ENCODE measurements around the gene RAI14.

DNA sequence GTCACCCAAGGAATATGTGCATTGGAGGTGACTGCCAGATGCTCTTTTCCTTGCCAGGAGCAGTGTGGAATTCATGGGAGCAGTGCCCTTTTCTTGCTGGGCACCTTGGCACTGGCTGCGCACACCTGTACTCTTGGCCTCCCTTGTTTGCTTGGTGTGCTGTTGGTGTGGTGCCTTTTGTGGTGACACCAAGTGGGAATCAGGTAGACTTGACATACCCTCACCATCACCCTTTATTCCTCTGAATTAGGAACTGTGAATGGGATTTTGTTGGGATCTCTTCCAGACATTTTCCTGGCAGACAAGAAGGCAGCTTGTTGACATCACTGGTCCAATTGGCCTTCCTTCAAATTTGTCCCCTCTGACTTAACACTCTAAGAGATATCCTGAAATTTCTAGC is 82.3 kb downstream of the RAI14 start:
- TF ChIP-seq, protein P1, sequence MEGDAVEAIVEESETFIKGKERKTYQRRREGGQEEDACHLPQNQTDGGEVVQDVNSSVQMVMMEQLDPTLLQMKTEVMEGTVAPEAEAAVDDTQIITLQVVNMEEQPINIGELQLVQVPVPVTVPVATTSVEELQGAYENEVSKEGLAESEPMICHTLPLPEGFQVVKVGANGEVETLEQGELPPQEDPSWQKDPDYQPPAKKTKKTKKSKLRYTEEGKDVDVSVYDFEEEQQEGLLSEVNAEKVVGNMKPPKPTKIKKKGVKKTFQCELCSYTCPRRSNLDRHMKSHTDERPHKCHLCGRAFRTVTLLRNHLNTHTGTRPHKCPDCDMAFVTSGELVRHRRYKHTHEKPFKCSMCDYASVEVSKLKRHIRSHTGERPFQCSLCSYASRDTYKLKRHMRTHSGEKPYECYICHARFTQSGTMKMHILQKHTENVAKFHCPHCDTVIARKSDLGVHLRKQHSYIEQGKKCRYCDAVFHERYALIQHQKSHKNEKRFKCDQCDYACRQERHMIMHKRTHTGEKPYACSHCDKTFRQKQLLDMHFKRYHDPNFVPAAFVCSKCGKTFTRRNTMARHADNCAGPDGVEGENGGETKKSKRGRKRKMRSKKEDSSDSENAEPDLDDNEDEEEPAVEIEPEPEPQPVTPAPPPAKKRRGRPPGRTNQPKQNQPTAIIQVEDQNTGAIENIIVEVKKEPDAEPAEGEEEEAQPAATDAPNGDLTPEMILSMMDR (IDR thresholded peaks at IDR 0.05) = no peak
- no peak for TF ChIP-seq ZFX (IDR thresholded peaks at IDR 0.05; ENCODE audit: borderline replicate concordance)
